Cortex of kidney (tissue), 1 donor: ENCODE measurements around the gene PJA1.

Experiments used
- DNase-seq: peaks from one replicate; lab custom pipeline; 2025; lab: John Stamatoyannopoulos, UW

Gene PJA1

DNA sequence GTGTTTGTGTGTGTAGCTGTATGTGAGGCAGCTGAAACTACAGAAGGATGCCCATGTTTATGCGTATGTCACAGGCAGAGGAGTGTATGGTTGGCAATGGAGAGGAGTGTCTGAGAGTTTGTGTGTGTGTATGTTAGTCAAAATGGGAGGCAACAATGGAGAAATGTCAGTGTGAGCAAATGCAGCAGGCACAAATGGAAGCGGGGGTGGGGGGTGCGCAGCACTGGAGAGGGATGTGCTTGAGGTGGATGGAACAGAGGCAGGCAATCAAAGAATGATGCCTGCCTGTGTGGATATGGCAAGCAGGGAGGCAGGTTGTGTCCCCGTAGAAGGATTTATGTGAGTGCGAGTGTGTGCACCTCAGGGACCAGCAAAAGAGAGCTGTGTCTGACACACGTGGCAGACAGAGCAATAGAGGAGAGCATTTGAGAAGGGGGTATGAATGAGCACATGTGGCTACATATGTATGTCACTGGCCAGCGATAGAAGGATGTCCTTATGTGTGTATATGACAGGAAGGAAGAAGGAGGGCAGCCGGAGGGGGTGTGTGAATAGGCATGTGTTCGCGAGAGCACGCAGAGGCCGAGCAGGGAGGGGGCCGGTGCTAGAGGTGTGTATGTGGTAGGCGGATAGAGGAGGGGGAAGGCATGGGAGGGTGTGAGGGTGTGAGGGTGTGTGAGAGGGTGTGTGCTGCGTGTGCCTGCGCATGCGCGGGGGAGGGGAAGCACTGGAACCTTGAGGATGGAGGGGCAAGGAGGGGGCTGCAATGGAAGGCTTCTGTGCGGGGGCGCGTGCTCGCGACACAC is 1.1 kb downstream of the PJA1 start:
- no peak for DNase-seq

DNA sequence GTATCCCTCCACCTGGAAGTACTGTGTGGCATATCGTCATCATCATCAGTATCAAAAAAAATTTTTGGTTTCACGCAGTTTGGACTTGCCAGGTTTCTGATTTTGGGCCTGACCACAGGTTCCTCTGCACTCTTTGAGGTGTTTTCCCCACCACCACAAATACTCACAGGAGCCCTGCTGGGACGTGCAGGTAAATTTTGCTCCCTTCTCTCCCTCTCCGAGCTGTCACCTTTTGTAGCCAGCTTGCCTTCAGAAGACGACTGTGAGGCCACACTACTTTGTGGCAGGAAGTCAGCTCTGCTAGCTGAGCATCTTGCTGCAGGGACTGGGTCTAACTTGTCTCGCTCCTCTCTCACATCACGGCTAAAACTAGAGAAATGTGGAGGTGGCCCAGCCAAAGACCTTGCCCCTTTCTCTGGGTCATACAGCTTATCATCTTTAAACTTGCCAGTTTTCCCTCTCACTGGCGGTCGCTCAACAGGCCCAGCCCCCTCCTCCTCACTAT is 2.8 kb downstream of the PJA1 start:
- DNase-seq, result no peak

DNA sequence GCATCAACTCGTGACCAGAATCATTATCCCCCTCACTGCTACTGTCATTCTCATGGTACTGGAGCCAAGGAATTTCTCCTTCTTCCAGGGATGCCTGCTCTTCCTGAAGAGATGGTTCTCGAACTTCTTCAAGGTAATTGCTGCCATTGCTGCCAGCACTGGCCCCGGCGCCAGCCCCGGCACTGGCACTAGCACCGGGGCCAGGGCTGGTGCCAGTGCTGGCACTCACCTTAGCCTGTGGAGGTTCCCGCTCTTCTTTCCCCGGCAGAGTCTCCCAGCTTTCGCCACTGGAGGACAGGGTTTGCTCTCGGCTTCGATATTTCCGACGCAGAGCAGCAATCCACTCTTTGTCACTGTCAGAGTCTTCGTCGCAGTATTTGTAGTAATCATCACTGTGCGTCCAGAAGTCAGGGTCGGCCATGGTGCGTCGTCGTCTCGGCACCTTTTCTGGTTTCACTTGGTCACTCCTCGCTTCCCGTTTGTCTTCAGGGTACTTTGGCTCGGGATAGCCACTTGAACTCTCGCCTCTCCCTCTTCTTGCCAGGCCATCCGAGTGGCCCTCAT is 3.4 kb downstream of the PJA1 start:
- DNase-seq, result no peak

DNA sequence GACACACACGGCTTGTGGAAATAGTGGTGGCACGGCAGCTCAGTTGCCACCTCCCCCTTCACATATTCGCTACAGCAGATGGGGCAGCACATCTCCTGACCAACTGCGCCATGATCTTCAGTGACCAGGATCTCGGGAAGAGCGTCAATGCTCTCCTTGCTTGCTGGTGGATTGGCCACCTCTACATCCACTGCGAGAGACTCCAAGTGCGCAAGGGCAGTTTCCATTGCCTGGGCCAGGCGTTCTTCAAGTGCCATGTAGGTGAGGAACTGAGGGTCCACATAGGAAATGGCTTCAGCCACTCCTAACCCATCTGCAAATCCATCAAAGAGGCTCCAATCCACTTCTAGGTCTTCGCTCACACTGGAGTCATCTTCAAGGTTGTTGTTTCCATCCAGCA is 3.9 kb downstream of the PJA1 start:
- no peak for DNase-seq

DNA sequence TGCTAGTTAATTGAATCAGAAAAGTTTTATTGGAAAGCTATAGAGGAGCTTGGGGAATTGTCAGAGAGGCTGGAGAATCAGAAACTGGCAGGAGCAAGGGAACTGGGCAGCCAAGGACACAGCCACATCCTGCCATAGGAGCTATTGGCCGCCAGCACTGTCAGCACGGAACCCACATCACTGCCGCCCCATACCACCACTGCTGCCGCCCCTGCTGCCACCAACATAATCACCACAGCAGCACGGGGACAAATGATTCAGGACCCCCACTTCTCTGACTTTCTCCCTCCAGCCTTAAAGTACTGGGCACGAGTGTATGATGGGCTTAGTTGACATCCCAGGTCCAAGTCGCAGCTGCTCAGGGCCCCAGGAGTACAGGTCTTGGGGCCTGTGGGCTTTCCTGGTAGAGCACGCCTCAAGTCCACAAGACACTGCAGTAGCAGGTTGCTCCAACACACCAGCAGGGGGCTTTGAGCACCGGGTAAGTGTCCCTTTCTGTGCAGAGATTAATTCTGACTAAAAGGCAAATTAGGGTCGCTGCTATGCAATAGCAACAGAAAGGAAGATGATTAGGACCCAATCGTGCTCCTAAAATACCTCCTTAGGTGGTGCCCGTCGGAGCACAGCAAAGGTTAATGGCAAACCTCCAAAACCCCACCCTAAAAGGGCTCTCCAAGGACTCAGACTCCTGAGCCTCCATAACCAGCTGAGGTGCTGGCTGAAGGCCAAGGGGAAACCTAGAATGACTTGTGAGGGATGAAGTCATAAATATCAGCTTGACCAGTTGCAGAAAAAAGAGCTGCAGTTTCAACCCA is 6.9 kb downstream of the PJA1 start:
- DNase-seq, result no peak

DNA sequence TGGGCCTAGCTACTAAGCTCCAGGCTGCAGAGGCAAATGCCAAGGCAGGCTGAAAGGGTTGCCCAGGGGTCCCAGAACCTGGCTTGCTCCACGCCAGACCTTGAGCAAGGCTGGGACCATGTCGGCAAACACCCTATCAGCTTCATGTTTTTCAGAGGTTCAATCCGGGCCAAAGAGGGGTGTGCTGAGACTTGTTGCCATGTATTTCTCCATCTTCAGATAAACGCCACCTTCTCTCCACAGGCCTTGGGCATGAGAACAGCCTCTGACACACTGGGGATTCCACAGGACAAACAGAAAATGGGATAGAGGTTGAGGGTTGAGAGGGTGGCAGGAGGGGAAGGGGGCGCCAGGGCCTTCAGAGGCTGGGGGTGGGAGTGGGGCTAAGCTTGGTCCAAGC is 8.6 kb downstream of the PJA1 start:
- no peak for DNase-seq

DNA sequence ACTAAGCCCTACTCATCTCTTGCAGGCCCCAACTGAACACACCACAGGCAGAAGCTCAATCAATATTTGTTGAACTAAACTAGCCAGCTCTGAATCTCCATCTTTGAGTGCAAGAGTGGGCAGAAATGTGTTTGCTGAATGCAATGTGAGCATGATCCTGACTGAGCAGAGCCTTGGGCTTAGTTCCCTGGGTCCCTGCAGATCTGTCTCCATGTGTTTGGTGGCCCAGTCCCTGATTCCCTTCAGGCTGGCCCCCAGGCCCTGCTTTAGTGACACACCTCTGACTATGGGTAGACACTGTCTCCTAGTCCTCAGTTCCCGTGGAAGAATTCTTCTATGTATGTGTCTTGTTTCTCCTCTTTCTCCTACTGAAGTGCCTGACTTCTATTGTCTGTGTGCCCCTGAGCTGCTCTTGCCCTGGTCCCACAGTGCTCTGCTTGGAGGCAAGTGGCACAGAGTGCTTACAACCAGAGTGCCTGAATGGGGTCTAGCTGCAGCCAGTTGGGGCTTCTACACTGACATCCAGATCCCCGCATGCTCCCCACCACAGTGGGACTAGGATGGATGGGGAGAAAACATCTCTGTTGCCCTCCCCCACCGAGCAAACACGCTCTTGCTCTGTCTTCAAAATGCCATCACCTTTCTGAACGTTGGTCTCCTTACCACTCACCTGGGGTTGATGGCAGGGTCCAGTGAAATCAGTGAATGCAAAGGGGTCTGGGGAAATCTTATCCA is 9.3 kb downstream of the PJA1 start:
- no peak for DNase-seq

DNA sequence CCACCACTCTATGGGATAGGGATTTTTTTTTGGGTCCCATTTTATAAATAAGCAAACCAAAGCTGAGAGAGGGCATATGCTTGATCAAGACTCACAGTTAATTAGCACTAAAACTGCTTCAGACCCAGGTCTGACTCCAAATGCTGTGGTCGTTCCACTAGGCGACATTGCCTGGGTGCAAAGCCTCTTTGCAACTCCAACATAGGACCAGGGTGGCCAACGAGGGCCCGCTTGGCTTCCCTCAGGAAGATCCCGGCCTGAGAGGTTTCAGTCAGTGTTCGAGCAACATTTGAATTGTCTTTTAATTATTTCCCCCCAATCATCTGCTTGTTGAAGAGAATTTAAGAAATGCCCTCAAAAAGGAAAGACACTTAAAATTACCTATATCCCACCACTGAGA is 11.2 kb downstream of the PJA1 start:
- no peak for DNase-seq

DNA sequence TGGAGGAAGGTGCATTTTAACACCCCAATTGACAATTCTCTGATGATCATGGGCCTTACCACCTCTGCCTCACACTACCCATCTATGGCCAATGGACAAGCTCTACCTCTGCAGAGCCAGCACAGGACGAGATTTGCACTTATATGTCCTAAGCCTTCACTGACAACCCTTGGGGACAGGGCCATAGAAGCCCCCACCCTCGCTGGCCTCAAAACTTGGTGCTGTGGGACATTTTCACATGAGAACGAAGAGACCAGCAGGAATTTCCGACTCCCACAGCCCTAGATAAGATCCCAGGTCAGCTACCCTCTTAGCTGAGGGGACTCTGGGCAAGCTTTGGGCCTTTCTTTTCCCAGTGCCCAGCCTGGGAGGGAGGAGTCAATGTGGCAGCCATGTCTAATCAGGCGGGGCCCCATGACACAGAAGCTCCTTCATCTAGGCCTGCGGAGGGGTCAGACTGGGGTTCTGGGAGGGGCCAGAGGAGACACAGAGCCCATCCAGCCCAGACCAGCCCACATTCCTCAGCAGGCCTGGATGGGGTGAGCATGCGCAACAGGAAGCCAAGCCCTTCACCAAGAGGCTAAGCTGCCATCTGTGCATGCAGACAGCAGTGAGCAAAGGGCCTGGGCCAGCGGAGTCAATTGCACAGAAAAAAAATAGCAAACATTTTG is 12.1 kb downstream of the PJA1 start:
- no peak for DNase-seq

DNA sequence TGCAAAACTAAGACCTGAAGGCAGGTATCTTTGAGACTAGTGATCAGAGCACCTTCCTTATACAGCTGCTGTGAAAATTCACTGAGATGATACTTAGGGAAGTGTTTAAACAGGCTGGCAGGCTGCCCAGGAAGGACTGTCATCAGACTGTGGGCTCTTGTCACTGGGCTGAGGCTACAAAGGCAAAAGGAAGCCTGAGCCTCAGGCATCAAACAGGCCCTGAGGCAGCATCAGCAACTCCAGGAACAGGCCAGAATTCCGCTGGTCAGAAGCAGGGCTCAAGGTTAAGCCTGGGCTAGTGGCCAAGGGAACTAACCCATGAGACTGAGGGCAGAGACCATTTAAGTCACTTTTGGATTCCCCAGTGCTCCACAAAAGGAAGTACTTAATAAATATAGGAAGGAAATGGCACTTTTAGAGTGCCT is 12.8 kb downstream of the PJA1 start:
- DNase-seq, result no peak

DNA sequence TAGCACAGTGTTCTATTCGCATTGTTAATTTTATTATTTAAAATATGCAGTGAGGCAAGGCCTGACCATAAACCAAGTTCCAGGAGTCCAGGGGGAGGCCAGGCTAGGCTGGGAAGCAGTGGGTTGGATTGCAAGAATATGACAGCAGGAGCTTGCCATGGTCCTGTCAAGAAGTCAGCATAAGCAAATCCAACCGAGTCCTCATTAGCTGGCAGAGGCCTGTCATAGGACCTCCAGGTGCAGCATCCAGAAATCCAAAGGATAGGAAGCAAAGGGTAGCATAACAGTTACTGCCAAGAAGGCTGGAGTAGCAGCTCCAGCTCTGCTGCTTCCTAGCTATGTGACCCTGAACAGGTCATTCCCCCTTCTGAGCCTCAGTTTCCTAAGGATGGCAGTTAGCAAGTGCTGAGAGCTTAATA is 13.4 kb downstream of the PJA1 start:
- DNase-seq, result no peak

DNA sequence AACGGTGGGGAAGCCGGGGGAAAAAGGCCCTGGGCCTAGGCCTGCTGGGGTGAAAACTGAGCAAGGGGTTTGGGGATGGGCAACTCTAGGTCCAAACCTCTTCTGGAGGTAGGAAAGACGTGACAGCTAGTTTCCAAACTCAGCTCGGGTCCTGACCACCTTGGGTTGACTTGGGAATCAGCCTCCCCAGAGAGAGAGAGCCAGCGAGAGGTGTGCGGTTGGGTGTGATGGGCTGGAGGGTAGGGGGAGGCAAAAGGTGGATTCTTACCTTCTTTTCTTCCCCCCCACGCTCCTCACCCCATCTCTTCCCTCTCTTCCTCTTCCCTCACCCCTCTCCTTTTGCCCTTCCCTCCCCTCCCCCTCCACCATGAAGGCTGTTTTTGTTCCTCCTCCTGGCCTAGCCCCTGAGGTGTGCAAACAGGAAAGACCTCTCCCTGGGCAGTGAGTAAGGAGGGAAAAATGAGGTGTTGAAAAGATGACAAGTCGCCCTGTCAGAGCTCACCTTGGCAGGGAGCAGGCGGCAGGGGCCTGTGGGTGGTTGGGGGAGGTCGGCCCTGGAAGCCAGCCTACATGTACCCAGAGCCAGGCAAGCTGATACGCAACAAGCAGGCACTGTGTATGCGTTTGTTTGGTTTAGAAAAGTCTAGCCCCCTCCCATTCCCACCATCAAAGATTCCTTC is 14.8 kb downstream of the PJA1 start:
- DNase-seq, result no peak

DNA sequence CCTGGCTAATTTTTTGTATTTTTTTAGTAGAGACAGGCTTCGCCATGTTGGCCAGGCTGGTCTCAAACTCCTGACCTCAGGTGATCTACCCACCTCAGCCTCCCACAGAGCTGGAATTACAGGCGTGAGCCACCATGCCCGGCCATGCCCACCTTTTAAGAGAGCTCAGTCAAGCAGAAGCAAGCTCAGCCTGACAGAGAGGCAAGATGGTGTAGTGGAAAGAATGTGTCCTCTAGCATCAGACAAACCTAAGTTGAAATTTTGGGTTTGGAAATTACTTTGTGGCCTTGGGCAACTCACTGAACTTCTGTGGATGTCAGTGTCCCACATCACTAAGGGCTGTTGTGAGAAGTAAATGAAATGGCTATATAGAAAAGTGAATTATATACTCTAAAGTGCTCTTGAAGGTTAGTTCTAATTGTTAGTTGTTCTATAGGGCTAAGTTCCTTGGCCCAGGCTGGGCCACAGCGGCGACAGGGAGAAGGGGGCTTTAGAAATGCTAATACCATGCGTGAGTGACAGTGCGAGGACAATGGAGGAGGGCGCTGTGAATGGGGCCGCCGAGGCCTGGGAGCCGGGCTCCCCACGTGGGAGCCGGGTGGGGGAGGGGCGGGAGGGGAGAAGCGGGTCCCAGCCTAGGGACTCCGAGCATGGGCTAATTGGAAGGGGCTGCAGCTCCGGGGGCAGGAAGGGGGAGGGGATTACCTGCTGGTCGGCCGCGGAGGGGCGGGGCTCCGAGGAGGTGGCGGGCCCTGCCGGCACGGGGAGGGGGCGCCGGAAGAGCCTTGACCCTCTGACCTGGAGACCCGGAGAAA is 15.6 kb downstream of the PJA1 start:
- no peak for DNase-seq

DNA sequence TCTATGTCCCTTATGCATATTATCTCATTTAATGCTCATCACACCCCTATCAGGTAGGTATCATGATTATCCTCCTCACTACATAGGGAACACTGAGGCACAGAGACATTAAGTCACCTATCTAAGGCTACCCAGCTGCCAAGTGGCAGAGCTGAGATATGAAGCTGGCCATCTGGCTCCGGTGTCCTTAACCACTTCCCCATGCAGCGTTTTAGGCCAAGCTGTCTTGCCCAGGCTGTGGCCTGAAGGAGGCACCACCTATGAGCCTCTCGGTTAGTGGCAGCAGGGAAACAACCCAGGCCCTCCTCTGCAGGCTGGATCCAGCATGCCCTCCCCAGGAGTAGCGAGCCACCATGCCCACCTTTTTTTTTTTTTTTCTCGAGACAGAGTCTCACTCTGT is 16.3 kb downstream of the PJA1 start:
- no peak for DNase-seq

DNA sequence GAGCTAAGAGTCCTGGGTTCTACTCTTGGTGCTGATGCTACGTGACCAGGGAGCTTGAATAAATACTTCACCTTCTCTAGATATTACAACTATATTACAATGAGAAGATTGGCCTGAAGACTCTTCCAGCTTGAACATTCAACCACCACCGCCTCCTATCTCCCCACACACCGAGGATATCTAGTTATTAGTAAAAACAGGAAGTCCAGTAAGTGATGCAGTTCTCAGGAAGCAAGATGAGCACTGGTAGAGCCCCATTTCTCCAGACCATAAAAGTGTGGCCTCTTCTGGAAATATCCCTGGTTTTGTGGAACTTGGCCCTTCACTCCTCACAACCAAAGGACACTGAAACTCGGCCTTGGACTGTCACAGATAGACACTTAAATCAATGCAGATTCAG is 18.5 kb downstream of the PJA1 start:
- DNase-seq, result no peak

DNA sequence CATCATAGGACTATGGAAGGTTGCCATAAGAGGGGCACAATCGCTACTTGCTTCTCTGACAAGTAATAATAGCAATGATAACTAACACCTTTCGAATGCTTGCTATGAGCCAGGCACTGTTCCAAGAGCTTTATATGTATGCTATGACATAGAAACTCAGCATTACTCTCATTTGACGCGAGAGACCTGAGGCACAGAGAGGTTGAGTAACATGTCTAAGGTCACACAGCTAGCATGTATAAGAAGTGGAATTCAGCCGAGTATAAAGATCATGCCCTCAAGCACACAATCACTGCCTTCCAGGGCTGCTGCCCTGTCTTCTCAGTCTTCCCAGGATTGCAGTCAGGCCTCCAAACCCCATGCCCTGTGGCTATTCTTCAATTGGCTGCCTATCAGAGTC is 19.5 kb downstream of the PJA1 start:
- DNase-seq, result no peak

DNA sequence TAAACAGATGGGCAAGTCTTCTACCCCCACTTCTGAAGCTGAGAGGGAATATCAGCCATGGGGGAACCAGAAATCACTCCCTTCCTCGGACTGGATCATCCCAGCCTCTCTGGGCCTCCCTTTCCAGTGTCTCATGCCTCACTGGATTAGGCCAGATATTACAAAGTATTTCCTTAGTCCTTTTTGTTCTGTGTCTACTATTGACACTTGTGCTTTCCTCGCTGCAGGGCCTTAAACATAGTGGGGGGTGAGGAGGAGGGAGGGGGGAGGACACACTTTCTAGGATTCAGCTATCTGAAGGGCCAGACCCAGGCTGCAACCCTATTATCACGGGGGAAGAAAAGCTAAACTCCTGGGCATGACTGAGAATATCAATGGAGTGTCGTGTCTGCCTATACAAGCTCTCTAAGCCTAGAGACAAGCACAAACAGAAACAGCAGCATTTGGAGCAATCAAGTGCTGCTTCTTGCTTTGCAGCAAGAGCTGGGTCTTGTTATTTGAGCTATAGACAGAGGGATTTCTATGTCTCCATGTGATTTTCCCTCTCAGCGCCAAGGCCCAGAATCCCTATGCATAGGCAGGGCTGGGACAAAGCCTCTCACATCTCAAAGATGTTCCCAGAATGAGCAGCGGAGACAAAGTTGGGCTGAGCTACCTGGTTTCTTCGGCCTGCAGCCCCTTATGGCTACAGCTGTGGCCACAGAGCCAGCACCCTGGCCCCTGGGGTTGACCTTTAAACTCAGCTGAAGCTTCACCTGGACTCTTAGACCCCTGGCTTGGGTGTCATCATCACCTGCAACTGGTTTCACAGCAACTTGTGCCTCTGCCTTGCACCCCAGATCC is 20.2 kb downstream of the PJA1 start:
- no peak for DNase-seq

DNA sequence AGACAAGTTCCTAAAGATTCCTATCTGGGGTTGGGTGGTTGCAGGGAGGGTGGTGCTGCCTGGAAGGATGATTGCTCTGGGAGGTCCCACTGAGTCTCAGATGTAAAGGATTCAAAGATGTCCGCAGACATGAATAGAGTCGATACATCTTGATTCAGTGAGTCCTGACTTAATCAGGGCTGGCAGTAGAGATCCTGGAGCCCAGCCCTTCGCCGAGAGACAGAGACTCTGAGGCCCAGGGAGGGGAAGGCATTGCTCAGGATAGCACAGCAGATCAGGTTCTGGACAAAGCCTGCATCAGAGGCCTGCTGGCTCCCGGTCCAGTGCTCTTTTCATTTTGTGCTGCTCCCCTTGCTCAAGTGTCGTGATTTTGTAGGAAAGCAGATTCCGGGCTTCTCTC is 21.7 kb downstream of the PJA1 start:
- DNase-seq, result no peak

DNA sequence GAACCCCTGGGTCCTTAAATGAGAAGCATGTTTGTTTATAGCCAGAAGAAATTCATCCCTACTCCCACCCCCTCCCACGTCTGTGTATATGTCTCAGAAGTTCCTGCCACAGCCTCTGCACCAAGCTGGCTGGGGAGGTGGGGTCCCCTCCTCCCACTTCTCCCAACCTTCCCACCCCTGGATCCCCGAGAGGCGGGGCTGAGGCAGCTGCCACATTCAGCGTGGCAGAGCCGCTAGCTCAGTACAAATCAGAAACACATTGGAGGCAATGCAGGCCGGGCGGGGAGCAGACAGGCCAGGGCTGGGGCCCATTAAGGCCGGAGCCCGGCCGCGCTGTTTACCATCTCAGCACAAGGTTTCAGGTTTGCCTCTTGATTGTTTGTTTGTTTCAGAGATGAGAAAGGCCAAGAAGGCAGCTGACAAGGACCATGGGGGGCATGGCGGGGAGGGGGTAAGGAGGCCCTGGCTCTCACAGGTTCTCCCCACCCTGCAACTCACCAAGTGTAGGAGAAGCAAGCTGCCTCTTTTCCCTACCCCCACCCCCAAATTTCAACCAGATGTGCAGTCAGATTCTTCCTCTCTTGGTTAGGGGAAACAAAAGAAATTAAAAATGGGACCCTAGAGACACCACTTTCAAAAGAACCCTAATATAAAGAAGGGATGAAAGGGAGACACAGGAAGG is 22.3 kb downstream of the PJA1 start:
- DNase-seq, result no peak
